Testis (tissue), 3 donors: ENCODE measurements around the gene TBC1D25. TPM values are rescaled to one million over a fixed set of nuclear protein-coding genes. Genes with fewer than 3 reads are reported as not detected.
A peak's percentile ranks its signal among the peaks of the same experiment; 100 is the strongest.

Source experiments
- DNase-seq: peaks from one replicate; pipeline ENCODE4 v3.0.0-alpha.2; 2019
- H3K27ac ChIP-seq, 2 donors: fragments of 200-600 bp; sonication (generic); one replicate each; pipeline ENCODE4 v1.5.1; 2019
- H3K27me3 ChIP-seq: fragments of 200-600 bp; sonication (generic); one replicate; pipeline ENCODE4 v1.5.1; 2019
- H3K36me3 ChIP-seq: fragments of 200-600 bp; sonication (generic); one replicate; pipeline ENCODE4 v1.5.1; 2017; ENCODE audit warnings: low read depth; ENCODE audit errors: missing control alignments
- H3K4me1 ChIP-seq: fragments of 200-600 bp; sonication (generic); one replicate; pipeline ENCODE4 v1.5.1; 2019
- H3K4me3 ChIP-seq, 2 donors: fragments of 200-600 bp; sonication (generic); one replicate each; pipeline ENCODE4 v1.5.1; 2017 to 2019
- H3K9me3 ChIP-seq: fragments of 200-600 bp; sonication (generic); one replicate; pipeline ENCODE4 v1.5.1; 2017
- CTCF ChIP-seq, 3 experiments: fragments of 450-650 bp in 2 of 3; fragments of 200-600 bp in 1 of 3; sonication (generic) in 1 of 3; IDR thresholded peaks; one replicate each; pipeline ENCODE4 v1.5.1; 2016 to 2019; ENCODE audit warnings: antibody characterized with exemption in 3 of 3, mild to moderate bottlenecking in 2 of 3, moderate library complexity in 1 of 3
- POLR2A ChIP-seq: fragments of 450-650 bp; IDR thresholded peaks from one replicate; pipeline ENCODE4 v1.6.1; 2017; ENCODE audit warnings: antibody characterized with exemption, mild to moderate bottlenecking, moderate library complexity
- WGBS, 2 donors: methylation state at CpG; one replicate each; pipeline ENCODE4 v1.1.5; 2018; 5-methylcytosine and 5-hydroxymethylcytosine counted together
- intact Hi-C: fragments of 100-400 bp; cut with DNase I; formaldehyde crosslinking; loops from one replicate; pipeline ENCODE4 v1.15.1; 2023; ENCODE audit warnings: low total_unique reads
- polyA plus RNA-seq: library from polyadenylated mRNA; stranded (reverse); fragments of 350-450 nt; fragmentation: Illumina TruSeq; extraction: RNeasy Lipid Tissue Mini Kit (QIAGEN cat#74804); gene quantifications from one replicate; pipeline ENCODE4 v1.2.3, GENCODE V29; 2014; ENCODE audit warnings: low read depth, low replicate concordance; ENCODE audit not compliant: insufficient read depth
- total RNA-seq, 2 donors: library from RNA; depleted of rRNA; stranded (reverse); fragments of >200 nt; gene quantifications; one replicate each; pipeline ENCODE4 v1.2.3, GENCODE V29; 2016

TBC1D25 gene
- total and polyA plus RNA-seq, 3 donors from 2014 or later = 19.3 to 36.1 (median 27.3) TPM

GRCh38 chrX:48533165-48533564 is 6.3 kb upstream of the TBC1D25 start:
- H3K9me3 ChIP-seq = no peaks in the 10 kb centered on the region
- WGBS, 2 donors = 100% methylated on average over 2 to 3 of the region's 3 CpGs
- no peak overlapping the region for H3K27ac ChIP-seq
- H3K4me3 ChIP-seq = no peak overlapping the region
- TF ChIP-seq CTCF (IDR thresholded peaks at IDR 0.05) (no peak), POLR2A (no peak)
- intact Hi-C loops = no loop called here
- DNase-seq = no peak
- H3K36me3 ChIP-seq = no peaks in the 10 kb centered on the region
- no peaks in the 10 kb centered on the region for H3K27me3 ChIP-seq
- H3K4me1 ChIP-seq = no peaks in the 10 kb centered on the region

- no peaks in the 10 kb centered on the region for H3K4me1 ChIP-seq
- DNase-seq = no peak
- H3K4me3 ChIP-seq = peak overlapping the region; percentile 62 to 79
- peak overlapping the region; percentile 91 for H3K27ac ChIP-seq
- intact Hi-C loops = no loop called here
- no peaks in the 10 kb centered on the region for H3K36me3 ChIP-seq
- H3K9me3 ChIP-seq = no peaks in the 10 kb centered on the region
- no peaks in the 10 kb centered on the region for H3K27me3 ChIP-seq
- TF ChIP-seq CTCF (IDR thresholded peaks at IDR 0.05) (no peak), POLR2A (no peak)
- WGBS, 2 donors = 60 to 69% methylated on average over 16 to 22 of the region's 23 CpGs
These were observed 721 bp upstream of the TBC1D25 start for GRCh38 chrX:48538641-48539344.

- intact Hi-C loops = no loop called here
- Histone ChIP-seq H3K4me3 (peak overlapping the region; percentile 62 to 79), H3K4me1 (no peaks in the 10 kb centered on the region), H3K36me3 (no peaks in the 10 kb centered on the region), H3K9me3 (no peaks in the 10 kb centered on the region), H3K27me3 (no peaks in the 10 kb centered on the region), H3K27ac (peak overlapping the region; percentile 91)
- no peak for TF ChIP-seq CTCF (IDR thresholded peaks at IDR 0.05)
- no peak for TF ChIP-seq POLR2A
- peak; percentile 61 for DNase-seq
- WGBS, 2 donors = 3 to 7% methylated on average over 12 of the region's 12 CpGs
These were observed 488 bp downstream of the TBC1D25 start for GRCh38 chrX:48540028-48540375.

- Histone ChIP-seq H3K36me3 (no peaks in the 10 kb centered on the region), H3K9me3 (no peaks in the 10 kb centered on the region), H3K4me3 (peak overlapping the region in 1 of 2 donors; percentile 79), H3K27me3 (no peaks in the 10 kb centered on the region), H3K4me1 (no peaks in the 10 kb centered on the region), H3K27ac (peak overlapping the region in 1 of 2 donors; percentile 91)
- WGBS, 2 donors = 60 to 75% methylated on average over 6 to 7 of the region's 7 CpGs
- no peak for DNase-seq
- intact Hi-C loops = no loop called here
- TF ChIP-seq CTCF (IDR thresholded peaks at IDR 0.05) (no peak), POLR2A (no peak)
These were observed 966 bp downstream of the TBC1D25 start for GRCh38 chrX:48540480-48540879.
